Body of pancreas (tissue), 4 donors: Measurements from ENCODE around the gene SLC15A4. TPM values are rescaled to one million over a fixed set of nuclear protein-coding genes. Genes with fewer than 3 reads are reported as not detected.

Experiments used
- ATAC-seq: fragments of 150-250 bp; one replicate; pipeline ENCODE4 v1.9.1; 2016
- DNase-seq, 4 donors: peaks; one replicate each; pipeline ENCODE4 v3.0.0-alpha.2; 2019
- H3K27ac ChIP-seq, 4 donors: fragments of 200-600 bp; sonication (generic); 1 replicate in 3 of 4; 2 replicates in 1 of 4; pipeline versions ENCODE4 v1.5.1 to v1.6.1; 2016 to 2019; ENCODE audit warnings: mild to moderate bottlenecking in 1 of 4, mixed read lengths in 1 of 4, moderate library complexity in 1 of 4
- H3K27me3 ChIP-seq, 2 donors: fragments of 200-600 bp; sonication (generic); one replicate each; pipeline ENCODE4 v1.6.0; 2016; ENCODE audit warnings: mild to moderate bottlenecking in 1 of 2
- H3K36me3 ChIP-seq, 2 donors: fragments of 200-600 bp; sonication (generic); replicated peaks in 1 of 2; 2 replicates each; pipeline ENCODE4 v1.5.1; 2016; ENCODE audit warnings: low read depth in 2 of 2; ENCODE audit not compliant: insufficient read depth in 1 of 2
- H3K4me1 ChIP-seq: fragments of 200-600 bp; sonication (generic); one replicate; pipeline ENCODE4 v1.6.0; 2016
- H3K4me3 ChIP-seq, 2 donors: fragments of 200-600 bp; sonication (generic); 1 replicate in 1 of 2; 2 replicates in 1 of 2; pipeline ENCODE4 v1.5.1; 2016 to 2019
- H3K9me3 ChIP-seq, 3 donors: fragments of 200-600 bp; sonication (generic); 1 replicate in 2 of 3; 2 replicates in 1 of 3; pipeline ENCODE4 v1.5.1; 2016
- CTCF ChIP-seq, 7 experiments: fragments of 450-650 bp in 4 of 7; fragments of 200-600 bp in 3 of 7; sonication (generic) in 3 of 7; IDR thresholded peaks; one replicate each; pipeline ENCODE4 v1.5.1; 2016 to 2019; ENCODE audit warnings: antibody characterized with exemption in 7 of 7
- POLR2A ChIP-seq, 3 donors: fragments of 450-650 bp; IDR thresholded peaks; one replicate each; pipeline ENCODE4 v1.6.1; 2016; ENCODE audit warnings: antibody characterized with exemption in 3 of 3, mild to moderate bottlenecking in 2 of 3
- WGBS, 2 donors: methylation state at CpG; one replicate each; pipeline ENCODE4 v1.1.5; 2017; 5-methylcytosine and 5-hydroxymethylcytosine counted together
- intact Hi-C: fragments of 100-400 bp; cut with DNase I; formaldehyde crosslinking; loops from one replicate; pipeline ENCODE4 v1.15.1; 2023
- total RNA-seq, 2 donors: library from RNA; depleted of rRNA; stranded (reverse); fragments of >200 nt; gene quantifications; one replicate each; pipeline ENCODE4 v1.1.0, GENCODE V29; 2016

Gene SLC15A4
- total RNA-seq, 2 donors from 2014 or later, result 14.5 to 21.0 TPM

- Histone ChIP-seq H3K27ac (no peak overlapping the region), H3K4me3 (no peak overlapping the region), H3K4me1 (no peaks in the 10 kb centered on the region), H3K9me3 (no peaks in the 10 kb centered on the region), H3K36me3 (peaks cover 0 to 19% of the 10 kb centered on the region in 2 donors), H3K27me3 (no peaks in the 10 kb centered on the region)
- ATAC-seq (no peak), DNase-seq (no peak)
- TF ChIP-seq CTCF (IDR thresholded peaks at IDR 0.05), result no peak
- no peak for TF ChIP-seq POLR2A (IDR thresholded peaks at IDR 0.05)
- intact Hi-C loops, result no loop called here
- 91 to 96% methylated on average over 12 to 13 of the region's 13 CpGs for WGBS, 2 donors
Observed at GRCh38 chr12:128802756-128803155, 21.0 kb downstream of the SLC15A4 start.

GRCh38 chr12:128801879-128802391 lies 21.8 kb downstream of the SLC15A4 start:
- no peaks in the 10 kb centered on the region for H3K27me3 ChIP-seq
- H3K27ac ChIP-seq, result no peak overlapping the region
- no peak for ATAC-seq
- TF ChIP-seq CTCF (IDR thresholded peaks at IDR 0.05) (no peak), POLR2A (IDR thresholded peaks at IDR 0.05) (no peak)
- H3K4me1 ChIP-seq, result no peaks in the 10 kb centered on the region
- peak in 1 of 4 donors; percentile 2 for DNase-seq
- no peaks in the 10 kb centered on the region for H3K9me3 ChIP-seq
- WGBS, 2 donors, result 80 to 91% methylated on average over 6 to 8 of the region's 8 CpGs
- no peak overlapping the region for H3K4me3 ChIP-seq
- H3K36me3 ChIP-seq, result peaks cover 0 to 17% of the 10 kb centered on the region in 2 donors
- intact Hi-C loops, result no loop called here

GRCh38 chr12:128800606-128801005 lies 23.2 kb downstream of the SLC15A4 start:
- WGBS, 2 donors, result 94 to 99% methylated on average over 14 of the region's 14 CpGs
- intact Hi-C loops, result no loop called here
- ATAC-seq (no peak), DNase-seq (no peak)
- no peaks in the 10 kb centered on the region for H3K27me3 ChIP-seq
- H3K4me3 ChIP-seq, result no peak overlapping the region
- H3K27ac ChIP-seq, result no peak overlapping the region
- TF ChIP-seq POLR2A (IDR thresholded peaks at IDR 0.05) (no peak), CTCF (IDR thresholded peaks at IDR 0.05) (no peak)
- no peaks in the 10 kb centered on the region for H3K9me3 ChIP-seq
- peaks cover 0 to 17% of the 10 kb centered on the region in 2 donors for H3K36me3 ChIP-seq
- H3K4me1 ChIP-seq, result no peaks in the 10 kb centered on the region

- Histone ChIP-seq H3K27me3 (no peaks in the 10 kb centered on the region), H3K36me3 (peaks cover 0 to 22% of the 10 kb centered on the region in 2 donors), H3K9me3 (no peaks in the 10 kb centered on the region), H3K4me3 (no peak overlapping the region), H3K27ac (no peak overlapping the region), H3K4me1 (no peaks in the 10 kb centered on the region)
- ATAC-seq (no peak), DNase-seq (peak in 1 of 4 donors; percentile 8)
- 84 to 86% methylated on average over 22 of the region's 22 CpGs for WGBS, 2 donors
- TF ChIP-seq POLR2A (IDR thresholded peaks at IDR 0.05) (no peak), CTCF (IDR thresholded peaks at IDR 0.05) (no peak)
- intact Hi-C loops, result no loop called here
Observed at GRCh38 chr12:128798571-128799341, 25.0 kb downstream of the SLC15A4 start.
